Measurements from ENCODE around the gene TRIM38.
A peak's percentile ranks its signal among the peaks of the same experiment; 100 is the strongest.

Gene TRIM38

GRCh38 chr6:25962149-25963127 lies at the start of gene TRIM38:
TSS of gene TRIM38 (plus strand) at chr6:25962802. CDS start at chr6:25966523, 3,721 bp downstream.
- Histone ChIP-seq H3K4me3 (ENCODE audit: low read depth in 1 of 2, low read length in 2 of 2) (peak within 1 kb of the TSS; percentile 82 to 90), H3K27me3 (ENCODE audit: low read depth, low read length) (no peaks in the 10 kb centered on the region), H3K4me1 (ENCODE audit: control insufficient read depth in 1 of 2, insufficient read depth in 2 of 2, low read length in 2 of 2) (peaks cover 0 to 34% of the 10 kb centered on the region in 2 donors), H3K36me3 (ENCODE audit: control insufficient read depth in 1 of 2, insufficient read depth in 2 of 2, low read length in 2 of 2) (peaks cover 14 to 19% of the 10 kb centered on the region in 2 donors), H3K27ac (ENCODE audit: low read length) (peak within 1 kb of the TSS; percentile 100), H3K9me3 (ENCODE audit: control insufficient read depth in 1 of 2, low read length in 2 of 2) (no peaks in the 10 kb centered on the region)

GRCh38 chr6:25913741-25914140 lies 48.9 kb upstream of the TRIM38 start:
- H3K27ac ChIP-seq (ENCODE audit: low read length), result no peak overlapping the region
- no peaks in the 10 kb centered on the region for H3K4me1 ChIP-seq (ENCODE audit: control insufficient read depth in 1 of 2, insufficient read depth in 2 of 2, low read length in 2 of 2)
- H3K27me3 ChIP-seq (ENCODE audit: low read depth, low read length), result no peaks in the 10 kb centered on the region
- H3K36me3 ChIP-seq (ENCODE audit: control insufficient read depth in 1 of 2, insufficient read depth in 2 of 2, low read length in 2 of 2), result no peaks in the 10 kb centered on the region
- H3K9me3 ChIP-seq (ENCODE audit: control insufficient read depth in 1 of 2, low read length in 2 of 2), result no peaks in the 10 kb centered on the region
- no peak overlapping the region for H3K4me3 ChIP-seq (ENCODE audit: low read depth in 1 of 2, low read length in 2 of 2)

GRCh38 chr6:25916330-25916729 lies 46.3 kb upstream of the TRIM38 start:
- Histone ChIP-seq H3K4me3 (ENCODE audit: low read depth in 1 of 2, low read length in 2 of 2) (no peak overlapping the region), H3K36me3 (ENCODE audit: control insufficient read depth in 1 of 2, insufficient read depth in 2 of 2, low read length in 2 of 2) (no peaks in the 10 kb centered on the region), H3K27ac (ENCODE audit: low read length) (no peak overlapping the region), H3K9me3 (ENCODE audit: control insufficient read depth in 1 of 2, low read length in 2 of 2) (no peaks in the 10 kb centered on the region), H3K4me1 (ENCODE audit: control insufficient read depth in 1 of 2, insufficient read depth in 2 of 2, low read length in 2 of 2) (no peaks in the 10 kb centered on the region), H3K27me3 (ENCODE audit: low read depth, low read length) (no peaks in the 10 kb centered on the region)

GRCh38 chr6:25916789-25917490 lies 45.7 kb upstream of the TRIM38 start:
- no peak overlapping the region for H3K27ac ChIP-seq (ENCODE audit: low read length)
- no peaks in the 10 kb centered on the region for H3K36me3 ChIP-seq (ENCODE audit: control insufficient read depth in 1 of 2, insufficient read depth in 2 of 2, low read length in 2 of 2)
- no peaks in the 10 kb centered on the region for H3K9me3 ChIP-seq (ENCODE audit: control insufficient read depth in 1 of 2, low read length in 2 of 2)
- H3K27me3 ChIP-seq (ENCODE audit: low read depth, low read length), result no peaks in the 10 kb centered on the region
- H3K4me1 ChIP-seq (ENCODE audit: control insufficient read depth in 1 of 2, insufficient read depth in 2 of 2, low read length in 2 of 2), result no peaks in the 10 kb centered on the region
- no peak overlapping the region for H3K4me3 ChIP-seq (ENCODE audit: low read depth in 1 of 2, low read length in 2 of 2)

GRCh38 chr6:25918083-25918683 lies 44.4 kb upstream of the TRIM38 start:
- no peak overlapping the region for H3K4me3 ChIP-seq (ENCODE audit: low read depth in 1 of 2, low read length in 2 of 2)
- H3K27ac ChIP-seq (ENCODE audit: low read length), result no peak overlapping the region
- no peaks in the 10 kb centered on the region for H3K9me3 ChIP-seq (ENCODE audit: control insufficient read depth in 1 of 2, low read length in 2 of 2)
- no peaks in the 10 kb centered on the region for H3K36me3 ChIP-seq (ENCODE audit: control insufficient read depth in 1 of 2, insufficient read depth in 2 of 2, low read length in 2 of 2)
- H3K27me3 ChIP-seq (ENCODE audit: low read depth, low read length), result no peaks in the 10 kb centered on the region
- H3K4me1 ChIP-seq (ENCODE audit: control insufficient read depth in 1 of 2, insufficient read depth in 2 of 2, low read length in 2 of 2), result no peaks in the 10 kb centered on the region

- Histone ChIP-seq H3K4me3 (ENCODE audit: low read depth in 1 of 2, low read length in 2 of 2) (no peak overlapping the region), H3K36me3 (ENCODE audit: control insufficient read depth in 1 of 2, insufficient read depth in 2 of 2, low read length in 2 of 2) (no peaks in the 10 kb centered on the region), H3K9me3 (ENCODE audit: control insufficient read depth in 1 of 2, low read length in 2 of 2) (no peaks in the 10 kb centered on the region), H3K27me3 (ENCODE audit: low read depth, low read length) (no peaks in the 10 kb centered on the region), H3K27ac (ENCODE audit: low read length) (no peak overlapping the region), H3K4me1 (ENCODE audit: control insufficient read depth in 1 of 2, insufficient read depth in 2 of 2, low read length in 2 of 2) (no peaks in the 10 kb centered on the region)
Measured at GRCh38 chr6:25919657-25920056, 42.9 kb upstream of the TRIM38 start.

- no peak overlapping the region for H3K27ac ChIP-seq (ENCODE audit: low read length)
- no peak overlapping the region for H3K4me3 ChIP-seq (ENCODE audit: low read depth in 1 of 2, low read length in 2 of 2)
- no peaks in the 10 kb centered on the region for H3K36me3 ChIP-seq (ENCODE audit: control insufficient read depth in 1 of 2, insufficient read depth in 2 of 2, low read length in 2 of 2)
- H3K4me1 ChIP-seq (ENCODE audit: control insufficient read depth in 1 of 2, insufficient read depth in 2 of 2, low read length in 2 of 2), result no peaks in the 10 kb centered on the region
- H3K27me3 ChIP-seq (ENCODE audit: low read depth, low read length), result no peaks in the 10 kb centered on the region
- H3K9me3 ChIP-seq (ENCODE audit: control insufficient read depth in 1 of 2, low read length in 2 of 2), result no peaks in the 10 kb centered on the region
Measured at GRCh38 chr6:25921525-25922203, 40.9 kb upstream of the TRIM38 start.

- no peaks in the 10 kb centered on the region for H3K27me3 ChIP-seq (ENCODE audit: low read depth, low read length)
- H3K4me1 ChIP-seq (ENCODE audit: control insufficient read depth in 1 of 2, insufficient read depth in 2 of 2, low read length in 2 of 2), result no peaks in the 10 kb centered on the region
- no peak overlapping the region for H3K4me3 ChIP-seq (ENCODE audit: low read depth in 1 of 2, low read length in 2 of 2)
- no peaks in the 10 kb centered on the region for H3K9me3 ChIP-seq (ENCODE audit: control insufficient read depth in 1 of 2, low read length in 2 of 2)
- no peak overlapping the region for H3K27ac ChIP-seq (ENCODE audit: low read length)
- H3K36me3 ChIP-seq (ENCODE audit: control insufficient read depth in 1 of 2, insufficient read depth in 2 of 2, low read length in 2 of 2), result no peaks in the 10 kb centered on the region
Measured at GRCh38 chr6:25922301-25922700, 40.3 kb upstream of the TRIM38 start.

- H3K27ac ChIP-seq (ENCODE audit: low read length), result no peak overlapping the region
- H3K9me3 ChIP-seq (ENCODE audit: control insufficient read depth in 1 of 2, low read length in 2 of 2), result no peaks in the 10 kb centered on the region
- no peaks in the 10 kb centered on the region for H3K27me3 ChIP-seq (ENCODE audit: low read depth, low read length)
- no peaks in the 10 kb centered on the region for H3K4me1 ChIP-seq (ENCODE audit: control insufficient read depth in 1 of 2, insufficient read depth in 2 of 2, low read length in 2 of 2)
- no peak overlapping the region for H3K4me3 ChIP-seq (ENCODE audit: low read depth in 1 of 2, low read length in 2 of 2)
- no peaks in the 10 kb centered on the region for H3K36me3 ChIP-seq (ENCODE audit: control insufficient read depth in 1 of 2, insufficient read depth in 2 of 2, low read length in 2 of 2)
Measured at GRCh38 chr6:25925876-25926275, 36.7 kb upstream of the TRIM38 start.

GRCh38 chr6:25927178-25927577 lies 35.4 kb upstream of the TRIM38 start:
- Histone ChIP-seq H3K4me3 (ENCODE audit: low read depth in 1 of 2, low read length in 2 of 2) (no peak overlapping the region), H3K27ac (ENCODE audit: low read length) (no peak overlapping the region), H3K27me3 (ENCODE audit: low read depth, low read length) (no peaks in the 10 kb centered on the region), H3K9me3 (ENCODE audit: control insufficient read depth in 1 of 2, low read length in 2 of 2) (no peaks in the 10 kb centered on the region), H3K36me3 (ENCODE audit: control insufficient read depth in 1 of 2, insufficient read depth in 2 of 2, low read length in 2 of 2) (no peaks in the 10 kb centered on the region), H3K4me1 (ENCODE audit: control insufficient read depth in 1 of 2, insufficient read depth in 2 of 2, low read length in 2 of 2) (no peaks in the 10 kb centered on the region)

- no peaks in the 10 kb centered on the region for H3K36me3 ChIP-seq (ENCODE audit: control insufficient read depth in 1 of 2, insufficient read depth in 2 of 2, low read length in 2 of 2)
- H3K27me3 ChIP-seq (ENCODE audit: low read depth, low read length), result no peaks in the 10 kb centered on the region
- no peaks in the 10 kb centered on the region for H3K4me1 ChIP-seq (ENCODE audit: control insufficient read depth in 1 of 2, insufficient read depth in 2 of 2, low read length in 2 of 2)
- H3K9me3 ChIP-seq (ENCODE audit: control insufficient read depth in 1 of 2, low read length in 2 of 2), result no peaks in the 10 kb centered on the region
- no peak overlapping the region for H3K4me3 ChIP-seq (ENCODE audit: low read depth in 1 of 2, low read length in 2 of 2)
- no peak overlapping the region for H3K27ac ChIP-seq (ENCODE audit: low read length)
Measured at GRCh38 chr6:25927756-25928216, 34.8 kb upstream of the TRIM38 start.
